Body of pancreas (tissue), 4 donors: ENCODE results near the gene ROBO1. TPM values are rescaled to one million over a fixed set of nuclear protein-coding genes. Genes with fewer than 3 reads are reported as not detected.

Source experiments
- ATAC-seq: fragments of 150-250 bp; one replicate; pipeline ENCODE4 v1.9.1; 2016
- DNase-seq, 4 donors: peaks; one replicate each; pipeline ENCODE4 v3.0.0-alpha.2; 2019
- H3K27ac ChIP-seq, 4 donors: fragments of 200-600 bp; sonication (generic); 1 replicate in 3 of 4; 2 replicates in 1 of 4; pipeline versions ENCODE4 v1.5.1 to v1.6.1; 2016 to 2019; ENCODE audit warnings: mild to moderate bottlenecking in 1 of 4, mixed read lengths in 1 of 4, moderate library complexity in 1 of 4
- H3K27me3 ChIP-seq, 2 donors: fragments of 200-600 bp; sonication (generic); one replicate each; pipeline ENCODE4 v1.6.0; 2016; ENCODE audit warnings: mild to moderate bottlenecking in 1 of 2
- H3K36me3 ChIP-seq, 2 donors: fragments of 200-600 bp; sonication (generic); replicated peaks in 1 of 2; 2 replicates each; pipeline ENCODE4 v1.5.1; 2016; ENCODE audit warnings: low read depth in 2 of 2; ENCODE audit not compliant: insufficient read depth in 1 of 2
- H3K4me1 ChIP-seq: fragments of 200-600 bp; sonication (generic); one replicate; pipeline ENCODE4 v1.6.0; 2016
- H3K4me3 ChIP-seq, 2 donors: fragments of 200-600 bp; sonication (generic); 1 replicate in 1 of 2; 2 replicates in 1 of 2; pipeline ENCODE4 v1.5.1; 2016 to 2019
- H3K9me3 ChIP-seq, 3 donors: fragments of 200-600 bp; sonication (generic); 1 replicate in 2 of 3; 2 replicates in 1 of 3; pipeline ENCODE4 v1.5.1; 2016
- CTCF ChIP-seq, 7 experiments: fragments of 450-650 bp in 4 of 7; fragments of 200-600 bp in 3 of 7; sonication (generic) in 3 of 7; IDR thresholded peaks; one replicate each; pipeline ENCODE4 v1.5.1; 2016 to 2019; ENCODE audit warnings: antibody characterized with exemption in 7 of 7
- POLR2A ChIP-seq, 3 donors: fragments of 450-650 bp; IDR thresholded peaks; one replicate each; pipeline ENCODE4 v1.6.1; 2016; ENCODE audit warnings: antibody characterized with exemption in 3 of 3, mild to moderate bottlenecking in 2 of 3
- WGBS, 2 donors: methylation state at CpG; one replicate each; pipeline ENCODE4 v1.1.5; 2017; 5-methylcytosine and 5-hydroxymethylcytosine counted together
- intact Hi-C: fragments of 100-400 bp; cut with DNase I; formaldehyde crosslinking; loops from one replicate; pipeline ENCODE4 v1.15.1; 2023
- total RNA-seq, 2 donors: library from RNA; depleted of rRNA; stranded (reverse); fragments of >200 nt; gene quantifications; one replicate each; pipeline ENCODE4 v1.1.0, GENCODE V29; 2016

ROBO1 gene
- total RNA-seq, 2 donors from 2014 or later = 3.9 to 9.9 TPM

GRCh38 chr3:78848392-78849288 is 919.2 kb downstream of the ROBO1 start:
- TF ChIP-seq CTCF (IDR thresholded peaks at IDR 0.05) (no peak), POLR2A (IDR thresholded peaks at IDR 0.05) (no peak)
- intact Hi-C loops = no loop called here
- no peaks in the 10 kb centered on the region for H3K9me3 ChIP-seq
- no peak overlapping the region for H3K27ac ChIP-seq
- H3K36me3 ChIP-seq = no peaks in the 10 kb centered on the region
- WGBS, 2 donors = 47 to 59% methylated on average over 7 of the region's 7 CpGs
- H3K27me3 ChIP-seq = no peaks in the 10 kb centered on the region
- no peaks in the 10 kb centered on the region for H3K4me1 ChIP-seq
- DNase-seq (no peak), ATAC-seq (no peak)
- H3K4me3 ChIP-seq = no peak overlapping the region

GRCh38 chr3:78847603-78848002 is 920.2 kb downstream of the ROBO1 start:
- WGBS, 2 donors = 51 to 57% methylated on average over 3 of the region's 3 CpGs
- no peak for ATAC-seq
- H3K4me1 ChIP-seq = no peaks in the 10 kb centered on the region
- no peak for DNase-seq
- no peak overlapping the region for H3K4me3 ChIP-seq
- H3K36me3 ChIP-seq = no peaks in the 10 kb centered on the region
- TF ChIP-seq POLR2A (IDR thresholded peaks at IDR 0.05) (no peak), CTCF (IDR thresholded peaks at IDR 0.05) (no peak)
- H3K27me3 ChIP-seq = no peaks in the 10 kb centered on the region
- intact Hi-C loops = no loop called here
- no peak overlapping the region for H3K27ac ChIP-seq
- H3K9me3 ChIP-seq = no peaks in the 10 kb centered on the region

GRCh38 chr3:78847203-78847602 is 920.6 kb downstream of the ROBO1 start:
- no peaks in the 10 kb centered on the region for H3K9me3 ChIP-seq
- DNase-seq (no peak), ATAC-seq (no peak)
- no peak overlapping the region for H3K27ac ChIP-seq
- WGBS, 2 donors = 46 to 67% methylated on average over 4 of the region's 4 CpGs
- H3K4me3 ChIP-seq = no peak overlapping the region
- no peaks in the 10 kb centered on the region for H3K27me3 ChIP-seq
- TF ChIP-seq POLR2A (IDR thresholded peaks at IDR 0.05) (no peak), CTCF (IDR thresholded peaks at IDR 0.05) (no peak)
- no peaks in the 10 kb centered on the region for H3K36me3 ChIP-seq
- intact Hi-C loops = no loop called here
- H3K4me1 ChIP-seq = no peaks in the 10 kb centered on the region

- H3K27me3 ChIP-seq = no peaks in the 10 kb centered on the region
- H3K27ac ChIP-seq = no peak overlapping the region
- H3K4me3 ChIP-seq = no peak overlapping the region
- H3K4me1 ChIP-seq = no peaks in the 10 kb centered on the region
- H3K36me3 ChIP-seq = no peaks in the 10 kb centered on the region
- H3K9me3 ChIP-seq = no peaks in the 10 kb centered on the region
- WGBS, 2 donors = 29 to 52% methylated on average over 3 of the region's 3 CpGs
- ATAC-seq (no peak), DNase-seq (no peak)
- TF ChIP-seq POLR2A (IDR thresholded peaks at IDR 0.05) (no peak), CTCF (IDR thresholded peaks at IDR 0.05) (no peak)
- intact Hi-C loops = no loop called here
These were observed 921.1 kb downstream of the ROBO1 start for GRCh38 chr3:78846718-78847117.

GRCh38 chr3:78845605-78846004 is 922.2 kb downstream of the ROBO1 start:
- H3K27ac ChIP-seq = no peak overlapping the region
- no peaks in the 10 kb centered on the region for H3K9me3 ChIP-seq
- ATAC-seq (no peak), DNase-seq (no peak)
- H3K27me3 ChIP-seq = no peaks in the 10 kb centered on the region
- intact Hi-C loops = no loop called here
- no peaks in the 10 kb centered on the region for H3K4me1 ChIP-seq
- WGBS, 2 donors = 27 to 28% methylated on average over 3 of the region's 3 CpGs
- TF ChIP-seq CTCF (IDR thresholded peaks at IDR 0.05) = no peak
- TF ChIP-seq POLR2A (IDR thresholded peaks at IDR 0.05) = no peak
- H3K4me3 ChIP-seq = no peak overlapping the region
- H3K36me3 ChIP-seq = no peaks in the 10 kb centered on the region
